CD4-positive, alpha-beta T cell treated with Interleukin-15 for 4 hours (primary cell): Measurements from ENCODE around the gene OR2A2.
"Not testable (repeated sequence)": the region's sequence is repeated elsewhere in the genome, so short reads cannot be mapped to it uniquely, and the experiment has no call there.

Experiments used
- DNase-seq: peaks from one replicate; pipeline ENCODE4 v3.0.0-alpha.2; 2020; ENCODE audit warnings: low spot score

OR2A2 gene, protein sequence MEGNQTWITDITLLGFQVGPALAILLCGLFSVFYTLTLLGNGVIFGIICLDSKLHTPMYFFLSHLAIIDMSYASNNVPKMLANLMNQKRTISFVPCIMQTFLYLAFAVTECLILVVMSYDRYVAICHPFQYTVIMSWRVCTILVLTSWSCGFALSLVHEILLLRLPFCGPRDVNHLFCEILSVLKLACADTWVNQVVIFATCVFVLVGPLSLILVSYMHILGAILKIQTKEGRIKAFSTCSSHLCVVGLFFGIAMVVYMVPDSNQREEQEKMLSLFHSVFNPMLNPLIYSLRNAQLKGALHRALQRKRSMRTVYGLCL

DNA sequence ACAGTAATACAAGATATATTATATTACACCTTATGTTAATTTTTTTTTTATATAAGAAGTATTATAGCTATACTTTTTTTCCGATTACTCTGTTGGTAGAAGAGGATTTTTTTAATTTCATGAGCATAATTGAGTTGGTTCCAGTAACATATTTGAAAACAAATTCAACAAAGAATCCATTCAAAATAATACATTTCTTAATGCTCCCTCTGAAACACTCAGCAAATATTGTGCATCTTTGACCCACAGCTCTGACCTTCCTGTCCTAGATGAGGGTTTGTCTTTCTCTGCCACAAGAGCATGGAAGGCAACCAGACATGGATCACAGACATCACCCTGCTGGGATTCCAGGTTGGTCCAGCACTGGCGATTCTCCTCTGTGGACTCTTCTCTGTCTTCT lies at the start of gene OR2A2:
OR2A2 (plus strand) TSS at position 301 of the 400 bp plus-strand sequence; CDS start at position 301, 0 bp downstream.
- no peak for DNase-seq

DNA sequence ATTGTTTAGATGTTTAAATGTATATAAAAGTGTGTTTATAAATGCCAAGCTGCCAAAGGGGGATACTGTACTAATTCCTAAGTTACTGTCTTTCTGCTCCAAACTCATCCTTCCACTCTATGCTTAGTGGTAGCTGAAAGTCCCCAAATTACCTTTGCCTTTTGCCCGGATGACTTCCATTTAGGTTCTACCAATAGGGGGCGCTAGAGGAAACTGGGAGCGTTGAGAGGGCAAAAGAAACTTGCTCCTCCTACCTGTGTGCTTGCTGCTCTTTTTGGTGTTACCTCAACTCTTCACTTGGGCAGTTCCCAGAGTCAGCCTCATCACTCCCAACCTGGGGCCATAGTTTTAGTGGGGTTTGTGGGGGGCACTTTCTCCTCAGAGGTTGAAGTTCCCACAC lies 45.7 kb upstream of the OR2A2 start:
- no peak for DNase-seq

GRCh38 chr7:144069511-144069910 lies 39.9 kb upstream of the OR2A2 start, which contains the start of gene OR2A25:
Gene OR2A25, plus strand, starts transcription at chr7:144069811. Its CDS starts 4,409 bp downstream, at chr7:144074220.
- DNase-seq: no peak

- no peak for DNase-seq
These were observed 39.4 kb upstream of the OR2A2 start for GRCh38 chr7:144069953-144070352.

- DNase-seq: no peak
These were observed 35.0 kb upstream of the OR2A2 start for GRCh38 chr7:144074374-144074773.

DNA sequence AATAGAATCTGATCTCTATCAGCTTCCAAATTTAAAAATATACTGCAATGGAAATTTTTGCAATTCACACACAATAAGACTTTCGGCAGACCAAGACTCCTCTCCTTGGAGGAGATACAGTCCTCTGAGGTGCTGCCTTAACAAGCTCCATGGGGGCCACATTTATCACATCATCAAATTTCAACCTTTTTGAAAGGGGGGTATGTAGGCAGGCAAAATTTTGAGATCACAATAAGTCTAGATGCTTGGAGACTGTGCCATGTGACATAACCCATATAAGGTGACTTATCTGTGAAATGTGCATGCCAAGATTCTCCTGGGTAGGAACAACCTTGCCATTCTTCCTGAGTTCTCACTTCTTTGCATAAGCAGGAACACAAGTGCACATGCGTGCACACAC lies 23.4 kb upstream of the OR2A2 start, which contains the start of gene OR2A12:
OR2A12 (plus strand) TSS at position 301 of the 400 bp plus-strand sequence. CDS start 8,830 bp downstream, outside the sequence.
- no peak for DNase-seq

- DNase-seq: no peak
These were observed 22.7 kb upstream of the OR2A2 start for GRCh38 chr7:144086730-144087129.

DNA sequence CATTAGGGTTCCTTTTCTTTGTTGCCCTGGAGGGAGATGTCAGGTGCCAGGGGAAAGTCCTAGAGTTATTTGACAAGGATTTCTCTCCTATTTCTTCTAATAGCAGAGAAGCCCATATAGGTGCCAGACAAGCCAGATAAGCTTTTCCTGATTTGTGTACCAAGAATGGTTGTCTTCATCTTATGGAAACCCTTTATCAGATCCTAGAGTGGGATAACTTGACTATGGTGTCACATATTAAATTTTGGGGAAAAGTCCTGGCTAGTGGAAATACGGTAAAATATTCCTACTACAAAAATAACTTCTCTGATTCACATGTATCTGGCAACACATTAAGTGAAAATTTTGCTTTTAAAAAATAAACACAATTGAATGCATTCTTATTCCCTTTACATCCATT lies 22.2 kb upstream of the OR2A2 start:
- no peak for DNase-seq

DNA sequence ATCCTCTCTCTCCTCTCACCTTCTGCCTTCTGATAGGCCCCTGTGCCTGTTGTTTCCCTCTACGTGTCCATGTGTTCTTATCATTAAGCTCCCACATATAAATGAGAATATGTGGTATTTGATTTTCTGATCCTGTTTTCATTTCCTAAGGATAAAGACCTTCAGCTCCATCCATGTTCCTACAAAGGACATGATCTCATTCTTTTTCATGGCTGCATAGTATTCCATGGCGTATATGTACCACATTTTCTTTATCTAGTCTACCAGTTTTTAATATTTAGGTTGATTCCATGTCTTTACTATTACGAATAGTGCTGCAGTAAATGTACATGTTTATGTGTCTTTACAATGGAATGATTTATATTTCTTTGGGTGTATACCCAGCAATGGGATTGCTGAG lies 18.7 kb upstream of the OR2A2 start:
- no peak for DNase-seq

DNA sequence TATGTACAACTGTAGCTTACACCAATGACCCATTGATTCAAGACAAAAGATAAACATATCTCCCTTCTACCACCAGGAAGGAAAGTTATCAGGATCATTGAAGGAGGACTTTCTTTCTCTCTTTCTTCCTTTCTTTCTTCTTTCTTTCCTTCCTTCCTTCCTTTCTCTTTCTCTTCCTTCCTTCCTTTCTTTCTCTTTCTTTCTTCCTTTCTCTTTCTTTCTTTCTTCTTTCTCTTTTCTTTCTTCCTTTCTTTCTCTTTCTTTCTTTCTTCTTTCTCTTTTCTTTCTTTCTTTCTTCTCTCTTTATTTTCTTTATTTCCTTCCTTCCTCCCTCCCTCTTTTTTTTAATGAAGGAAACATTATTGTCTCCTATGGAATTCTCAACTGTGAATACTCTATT lies 10.6 kb upstream of the OR2A2 start:
- no peak for DNase-seq

DNA sequence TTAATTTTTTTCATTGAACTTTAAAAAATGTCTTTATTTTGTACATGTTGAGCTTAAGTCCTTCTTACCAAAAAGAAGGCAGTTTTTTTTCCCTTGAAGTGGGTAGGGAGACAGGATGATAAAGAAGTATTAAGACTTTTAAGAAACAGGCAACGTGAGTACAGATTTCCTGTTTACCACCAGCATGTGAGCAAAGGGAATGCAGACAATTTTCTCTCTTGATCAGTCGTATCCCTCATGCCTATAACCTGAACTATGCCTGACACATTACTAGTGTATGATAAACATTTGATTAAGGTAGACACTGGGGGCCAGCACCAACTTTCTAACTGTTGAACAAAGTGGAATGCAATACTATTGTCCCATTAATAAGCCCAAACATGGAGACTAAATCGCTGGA lies 8.8 kb upstream of the OR2A2 start:
- DNase-seq: no peak

DNA sequence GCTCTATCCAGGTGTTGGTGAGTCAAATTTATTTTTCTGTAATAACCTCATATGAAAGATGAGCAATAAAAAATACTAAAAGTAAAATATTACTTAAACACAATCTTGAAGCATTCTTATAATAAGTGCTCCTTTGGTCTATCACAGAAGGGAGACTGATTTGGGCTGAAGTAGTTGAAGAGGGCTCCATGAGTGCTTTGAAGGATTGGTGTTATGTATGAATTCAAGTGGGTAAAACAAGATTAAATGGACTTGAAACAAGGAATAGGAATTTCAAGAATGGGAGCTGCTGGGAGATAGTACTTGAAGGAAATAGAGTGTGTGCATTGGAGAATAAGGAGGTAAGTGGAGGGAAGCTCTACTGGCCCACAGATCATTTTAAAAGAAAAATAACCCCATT lies 7.3 kb upstream of the OR2A2 start:
- no peak for DNase-seq

DNA sequence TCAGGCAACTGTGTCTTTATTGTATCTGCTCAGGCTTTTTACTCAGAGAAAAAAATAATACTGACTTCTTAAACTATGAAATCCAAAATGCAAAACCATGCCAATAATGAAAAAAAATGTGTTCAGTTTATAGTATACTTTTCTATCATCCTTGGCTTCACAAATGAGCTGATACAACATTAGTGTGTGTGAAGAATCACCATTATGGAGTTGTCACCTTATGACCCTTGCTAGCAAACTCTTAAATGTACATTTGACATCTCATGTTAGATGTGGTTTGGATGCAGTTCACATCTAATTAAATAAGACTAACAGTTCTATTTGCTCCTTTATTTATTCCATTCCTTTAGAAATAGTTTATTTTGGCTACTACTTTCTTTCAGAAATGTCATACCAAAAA lies 4.2 kb upstream of the OR2A2 start:
- no peak for DNase-seq

- no peak for DNase-seq
These were observed 889 bp downstream of the OR2A2 start for GRCh38 chr7:144110272-144110671.

GRCh38 chr7:144113651-144114050 lies 4.3 kb downstream of the OR2A2 start:
- no peak for DNase-seq

- DNase-seq: no peak
These were observed 9.0 kb downstream of the OR2A2 start for GRCh38 chr7:144118341-144118740.

DNA sequence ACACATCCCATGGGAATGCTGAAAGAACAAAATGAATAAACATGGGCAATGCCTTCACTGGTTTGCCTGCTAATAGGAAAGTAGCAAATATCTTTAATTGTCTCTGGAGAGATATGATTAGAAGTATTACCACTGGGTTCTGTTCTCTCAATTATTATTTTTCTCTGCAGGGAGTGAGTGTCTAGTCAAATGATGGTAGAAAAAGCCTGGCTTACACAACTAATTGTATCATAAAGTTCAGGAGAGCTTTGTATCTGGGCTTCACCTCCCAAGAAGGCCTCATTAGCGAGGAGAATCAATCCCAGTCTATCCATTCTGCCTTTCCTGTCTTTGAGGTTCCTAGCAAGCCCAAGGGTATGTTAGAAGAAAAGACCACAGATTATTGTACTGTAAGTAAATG lies 13.5 kb downstream of the OR2A2 start, which contains the start of gene OR2A14:
OR2A14 (plus strand) TSS at position 301 of the 400 bp plus-strand sequence. CDS start 5,937 bp downstream, outside the sequence.
- no peak for DNase-seq

DNA sequence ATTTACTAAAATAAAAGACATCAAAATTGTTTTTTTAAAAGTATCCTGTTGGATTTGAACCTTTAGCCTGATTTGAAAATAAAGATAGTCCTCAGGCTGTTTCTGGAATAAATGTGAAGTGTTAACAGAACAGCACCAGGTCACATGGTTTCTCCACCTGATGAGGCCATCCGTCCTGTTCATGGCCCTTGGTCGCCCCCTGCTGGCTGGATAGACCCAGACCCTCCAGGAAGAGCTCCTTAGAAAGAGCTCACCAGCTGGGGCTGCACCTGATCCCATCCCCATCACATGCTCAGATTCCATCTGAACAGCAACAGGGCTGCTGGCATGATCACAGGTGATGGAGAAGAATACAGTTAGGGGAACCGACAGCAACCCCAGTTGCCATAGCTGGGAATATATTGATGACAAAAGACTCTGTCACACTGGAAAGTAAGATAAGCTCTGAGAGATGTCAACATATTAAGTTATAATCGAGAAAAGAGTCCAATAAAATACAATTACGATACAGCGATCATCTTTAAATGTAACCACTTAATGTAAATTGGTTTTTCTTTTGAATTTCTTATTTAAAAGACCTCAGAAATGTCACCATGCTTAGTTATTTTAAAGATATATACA lies 18.4 kb downstream of the OR2A2 start:
- DNase-seq: peak; percentile 82

GRCh38 chr7:144129601-144130000 lies 20.2 kb downstream of the OR2A2 start:
- DNase-seq: not testable (repeated sequence)

DNA sequence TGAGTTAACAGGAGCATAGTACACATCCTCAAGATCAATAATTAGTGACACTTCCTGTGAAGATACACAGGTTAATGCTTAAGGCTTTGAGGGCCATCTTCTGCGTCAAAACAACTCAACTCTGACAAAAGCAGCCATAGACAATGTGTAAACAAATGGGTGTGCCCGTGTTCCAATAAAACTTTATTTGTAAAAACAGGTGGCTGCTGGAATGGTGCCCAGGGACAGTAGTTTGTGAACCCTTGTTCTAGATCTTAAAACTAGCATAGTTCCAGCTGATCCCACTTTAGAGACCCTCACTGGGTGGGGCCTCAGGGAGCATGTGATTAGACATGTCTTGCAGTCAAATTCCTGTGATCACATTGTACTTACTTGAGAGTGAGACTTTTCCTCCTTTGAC lies 21.3 kb downstream of the OR2A2 start:
- DNase-seq: no peak

DNA sequence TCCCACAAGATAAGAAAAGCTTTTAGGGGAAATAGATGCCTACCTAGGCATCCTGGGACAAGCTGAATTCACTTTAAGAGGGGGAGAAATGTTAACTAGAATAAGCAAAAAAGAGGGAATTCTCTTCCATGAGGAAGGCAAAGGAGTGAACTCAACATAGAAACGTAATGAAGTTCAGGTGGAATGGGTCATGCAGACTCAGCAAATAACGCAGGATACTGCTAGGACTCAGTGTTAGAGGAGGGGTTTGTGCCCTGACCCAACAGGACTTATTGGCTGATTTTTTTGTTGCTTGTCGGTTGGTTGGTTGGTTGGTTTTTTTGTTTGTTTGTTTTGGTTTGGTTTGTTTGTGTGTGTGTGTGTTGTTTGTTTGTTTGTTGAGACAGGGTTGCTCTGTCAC lies 22.9 kb downstream of the OR2A2 start:
- DNase-seq: no peak

GRCh38 chr7:144133307-144133706 lies 23.9 kb downstream of the OR2A2 start:
- no peak for DNase-seq

- DNase-seq: no peak
These were observed 24.7 kb downstream of the OR2A2 start for GRCh38 chr7:144134116-144134515.
